LNCaP clone FGC (cell line): ENCODE measurements around the gene ARPC1B.
A peak's percentile ranks its signal among the peaks of the same experiment; 100 is the strongest.

Experiments used
- DNase-seq: peaks from one replicate; pipeline ENCODE4 v3.0.0-alpha.2; 2011; ENCODE audit warnings: low read depth
- H3K4me3 ChIP-seq: 2 replicates; pipeline ENCODE4 v1.5.1; 2011; ENCODE audit warnings: mild to moderate bottlenecking, low read depth, low read length, control low read depth
- CTCF ChIP-seq: IDR thresholded peaks from 2 replicates; pipeline ENCODE4 v1.5.1; 2012; ENCODE audit warnings: mild to moderate bottlenecking; ENCODE audit not compliant: control insufficient read depth, insufficient read depth; ENCODE audit errors: extremely low read depth

Gene ARPC1B

DNA sequence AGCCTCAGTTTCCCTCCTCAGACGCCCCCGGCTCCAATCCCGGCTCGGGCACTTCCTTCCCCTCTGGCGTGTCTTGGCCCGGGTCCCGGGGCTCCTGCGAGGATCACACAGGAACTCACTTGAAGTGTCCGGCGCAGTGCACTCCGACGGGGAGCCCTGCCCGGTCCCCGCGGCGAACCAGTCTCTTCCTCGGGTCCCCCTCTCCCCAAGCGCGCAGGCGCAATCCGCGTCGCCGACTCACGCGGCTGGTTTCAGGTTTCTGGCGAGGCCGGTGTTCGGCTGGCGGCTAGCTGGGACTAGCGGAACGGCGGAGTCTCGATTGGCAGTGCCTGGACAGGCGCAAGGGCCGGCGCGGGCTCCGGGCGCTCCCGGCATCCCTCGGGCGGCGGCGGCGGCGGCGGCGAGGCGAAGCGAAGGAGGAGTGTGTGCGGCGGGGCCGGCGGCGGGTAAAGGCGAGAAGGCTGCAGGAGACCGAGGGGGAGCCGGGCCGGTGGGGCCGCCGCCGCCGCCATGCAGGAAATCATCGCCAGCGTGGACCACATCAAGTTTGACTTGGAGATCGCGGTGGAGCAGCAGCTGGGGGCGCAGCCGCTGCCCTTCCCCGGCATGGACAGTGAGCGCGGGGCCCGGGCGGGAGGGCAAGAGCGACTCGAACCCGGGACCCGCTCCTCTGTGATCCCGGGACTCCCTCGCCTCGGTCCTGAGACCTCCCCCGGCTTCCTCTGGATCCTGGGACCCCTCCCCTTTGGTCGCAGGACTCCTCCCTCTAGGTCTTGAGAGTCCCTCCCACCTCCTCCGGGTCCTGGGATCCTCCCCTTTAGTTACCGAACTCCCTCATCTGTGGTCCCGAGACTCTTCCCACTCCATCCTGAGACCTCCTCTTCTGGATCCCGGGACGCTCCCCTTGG is 64.3 kb downstream of the ARPC1B start, which contains the start of the genes CPSF4 and PTCD1:
Gene CPSF4, plus strand, starts transcription at position 371 of the 908 bp plus-strand sequence. Its CDS starts 140 bp downstream, at position 511.
Gene PTCD1, minus strand, starts transcription at position 226 of the 908 bp plus-strand sequence. CDS start 3,556 bp downstream, outside the sequence.
- no peak for TF ChIP-seq CTCF
- peak; percentile 84 for DNase-seq
- peak within 1 kb of the TSS; percentile 97 for H3K4me3 ChIP-seq

DNA sequence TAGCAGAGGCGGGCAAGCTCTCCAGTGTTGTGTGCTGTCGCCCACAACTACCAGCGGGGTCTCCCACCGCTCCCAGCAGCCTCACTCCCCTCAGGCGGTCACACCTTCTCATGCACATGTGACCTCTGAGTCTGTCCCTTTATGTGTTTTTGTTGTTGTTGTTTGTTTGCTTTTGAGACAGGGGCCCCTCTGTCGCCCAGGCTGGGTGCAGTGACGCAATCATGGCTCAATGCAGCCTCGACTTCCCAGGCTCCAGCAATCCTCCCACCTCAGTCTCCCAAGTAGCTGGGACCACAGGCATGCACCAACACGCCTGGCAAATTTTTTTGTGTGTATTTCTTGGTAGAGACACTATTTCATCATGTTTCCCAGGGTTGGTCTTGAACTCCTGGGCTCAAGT is 65.7 kb downstream of the ARPC1B start:
- peak overlapping the region; percentile 97 for H3K4me3 ChIP-seq
- TF ChIP-seq CTCF, result no peak
- DNase-seq, result no peak
